GM20000 (cell line): Measurements from ENCODE around the gene ADRB1.

Experiments
- DNase-seq: peaks from one replicate; pipeline ENCODE4 v3.0.0; 2012; ENCODE audit warnings: low spot score
- CTCF ChIP-seq: IDR thresholded peaks from 2 replicates; pipeline ENCODE4 v1.5.1; 2012; ENCODE audit warnings: mild to moderate bottlenecking, control low read depth; ENCODE audit errors: extremely low read depth, missing control alignments

The ADRB1 gene

GRCh38 chr10:114068054-114068707 is 24.5 kb downstream of the ADRB1 start:
- no peak for DNase-seq
- no peak for TF ChIP-seq CTCF

- DNase-seq: no peak
- TF ChIP-seq CTCF: no peak
These were observed 27.0 kb downstream of the ADRB1 start for GRCh38 chr10:114070710-114071109.

GRCh38 chr10:114071178-114071577 is 27.5 kb downstream of the ADRB1 start:
- TF ChIP-seq CTCF: no peak
- DNase-seq: no peak

GRCh38 chr10:114073395-114074186 is 29.9 kb downstream of the ADRB1 start:
- TF ChIP-seq CTCF: no peak
- DNase-seq: peak; percentile 27

- DNase-seq: no peak
- no peak for TF ChIP-seq CTCF
These were observed 31.4 kb downstream of the ADRB1 start for GRCh38 chr10:114075093-114075492.

- DNase-seq: no peak
These were observed 33.7 kb downstream of the ADRB1 start for GRCh38 chr10:114077347-114077746.

More at GRCh38 chr10:114077347-114077746, 33.7 kb downstream of the ADRB1 start:
- no peak for TF ChIP-seq CTCF
